Colonic mucosa (tissue), 4 donors: ENCODE data around the gene POLR3GL. TPM values are rescaled to one million over a fixed set of nuclear protein-coding genes. Genes with fewer than 3 reads are reported as not detected.
"Not testable (repeated sequence)": the region's sequence is repeated elsewhere in the genome, so short reads cannot be mapped to it uniquely, and the experiment has no call there.

ENCODE experiments used
- DNase-seq: peaks from one replicate; pipeline ENCODE4 v3.0.0-alpha.2; 2020
- H3K27ac ChIP-seq: fragments of 200-600 bp; one replicate; pipeline ENCODE4 v1.8.0; 2021
- H3K27me3 ChIP-seq: fragments of 200-600 bp; one replicate; pipeline ENCODE4 v1.8.0; 2021
- H3K36me3 ChIP-seq: fragments of 200-600 bp; one replicate; pipeline ENCODE4 v1.8.0; 2021
- H3K4me1 ChIP-seq: fragments of 200-600 bp; one replicate; pipeline ENCODE4 v1.8.0; 2021; ENCODE audit warnings: mild to moderate bottlenecking
- H3K4me3 ChIP-seq: fragments of 200-600 bp; one replicate; pipeline ENCODE4 v1.8.0; 2021
- H3K9ac ChIP-seq, 2 donors: one replicate each; pipeline ENCODE4 v1.7.0; 2013; ENCODE audit warnings: control low read depth in 2 of 2, low read depth in 2 of 2, low read length in 2 of 2
- H3K9me3 ChIP-seq: fragments of 200-600 bp; one replicate; pipeline ENCODE4 v1.8.0; 2021
- intact Hi-C: fragments of 100-400 bp; cut with DNase I; formaldehyde crosslinking; loops from one replicate; pipeline ENCODE4 v1.14.1; 2022
- total RNA-seq, 2 donors: library from RNA; stranded (reverse); fragmentation: NEBNext Ultra II Directional in 1 of 2; extraction: Animal tissue kit (Norgen Biotek cat#: 25700) in 1 of 2; gene quantifications; one replicate each; pipeline ENCODE4 v1.2.1, GENCODE V29; 2021
- TF ChIP-seq, protein P1 (sequence below): fragments of 200-600 bp; IDR thresholded peaks from one replicate; pipeline ENCODE4 v1.8.0; 2022; ENCODE audit warnings: antibody characterized with exemption, mild to moderate bottlenecking
- donor health status: healthy.
- donor health status: DM: no; HTN: no; CAD: no.
- donor health status: DM: no; HTN: no; CAD: no.

The POLR3GL gene
- total RNA-seq, 2 donors from 2014 or later = 12.6 to 16.1 TPM

DNA sequence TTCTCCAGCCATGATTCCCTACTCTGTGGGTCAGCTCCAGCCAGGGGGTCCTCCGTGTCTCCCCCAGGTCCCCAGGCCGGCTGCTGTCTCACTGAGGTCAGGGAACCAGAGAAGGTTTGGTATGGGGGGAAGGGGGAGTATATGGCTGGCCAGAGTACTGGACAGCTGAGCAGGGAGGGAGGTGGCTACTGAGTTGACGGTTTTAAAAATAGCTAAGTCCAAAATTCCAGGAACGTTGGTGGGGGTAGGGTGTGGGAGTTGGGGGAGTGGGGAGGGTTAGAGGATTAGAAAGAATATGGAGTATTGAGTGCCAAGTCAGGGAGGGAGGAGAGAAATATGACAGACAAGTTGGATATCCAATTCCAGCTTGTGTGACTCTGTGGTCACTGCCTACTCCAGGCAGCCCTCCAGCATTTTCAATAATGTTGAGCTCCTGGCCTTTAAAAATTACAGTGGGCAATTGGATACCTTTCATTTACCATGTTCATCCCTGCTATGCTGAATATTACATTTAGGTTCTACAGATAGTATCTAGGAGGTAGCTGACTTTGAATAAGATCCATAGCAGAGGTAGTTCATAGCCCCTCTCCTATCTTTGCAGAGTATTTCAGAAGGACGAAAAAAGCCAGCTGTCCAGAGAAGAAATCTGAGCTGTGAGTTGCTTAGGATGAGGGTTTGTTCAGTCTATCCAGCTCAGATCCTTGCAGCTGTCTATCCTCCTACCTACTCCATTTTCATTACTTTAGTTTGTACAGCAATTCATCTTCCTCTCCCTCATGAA is 57.3 kb downstream of the POLR3GL start, which contains the start of gene HJV:
Gene HJV, minus strand, starts transcription at position 114 of the 781 bp plus-strand sequence. CDS start 1,504 bp downstream, outside the sequence.
- H3K27me3 ChIP-seq = peaks cover 16% of the 10 kb centered on the region
- no peak for DNase-seq

DNA sequence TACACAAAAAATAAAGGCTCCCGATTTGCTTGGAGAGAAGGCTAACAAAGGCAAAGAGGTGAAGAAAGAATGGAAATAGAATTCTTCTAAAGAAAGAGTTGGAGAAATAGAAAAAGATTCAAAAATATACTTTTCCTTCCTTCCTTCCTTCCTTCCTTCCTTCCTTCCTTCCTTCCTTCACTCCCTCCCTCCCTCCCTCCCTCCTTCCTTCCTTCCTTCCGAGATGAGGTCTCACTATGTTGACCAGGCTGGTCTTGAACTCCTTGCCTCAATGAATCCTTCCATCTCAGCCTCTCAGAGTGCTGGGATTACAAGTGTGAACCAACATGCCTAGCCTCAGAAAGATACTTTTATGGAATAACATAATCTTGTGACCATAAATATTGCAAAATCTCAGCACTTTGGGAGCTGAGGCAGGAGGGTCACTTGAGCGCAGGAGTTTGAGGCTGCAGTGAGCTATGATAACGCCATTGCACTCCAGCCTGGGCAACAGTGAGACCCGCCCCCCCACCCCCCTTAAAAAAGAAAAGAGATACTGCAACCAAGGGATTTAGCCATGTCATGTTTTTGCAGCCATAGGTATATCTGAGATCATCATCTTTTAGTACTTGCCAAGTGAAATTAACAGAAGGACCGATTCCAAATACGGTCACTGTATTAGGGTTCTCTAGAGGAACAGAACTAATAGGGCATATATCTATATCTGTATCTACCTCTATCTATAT is 58.1 kb downstream of the POLR3GL start:
- H3K27me3 ChIP-seq = peaks cover 16% of the 10 kb centered on the region
- intact Hi-C loops = no loop called here
- no peak overlapping the region for H3K27ac ChIP-seq
- H3K36me3 ChIP-seq = no peaks in the 10 kb centered on the region
- TF ChIP-seq, protein P1, sequence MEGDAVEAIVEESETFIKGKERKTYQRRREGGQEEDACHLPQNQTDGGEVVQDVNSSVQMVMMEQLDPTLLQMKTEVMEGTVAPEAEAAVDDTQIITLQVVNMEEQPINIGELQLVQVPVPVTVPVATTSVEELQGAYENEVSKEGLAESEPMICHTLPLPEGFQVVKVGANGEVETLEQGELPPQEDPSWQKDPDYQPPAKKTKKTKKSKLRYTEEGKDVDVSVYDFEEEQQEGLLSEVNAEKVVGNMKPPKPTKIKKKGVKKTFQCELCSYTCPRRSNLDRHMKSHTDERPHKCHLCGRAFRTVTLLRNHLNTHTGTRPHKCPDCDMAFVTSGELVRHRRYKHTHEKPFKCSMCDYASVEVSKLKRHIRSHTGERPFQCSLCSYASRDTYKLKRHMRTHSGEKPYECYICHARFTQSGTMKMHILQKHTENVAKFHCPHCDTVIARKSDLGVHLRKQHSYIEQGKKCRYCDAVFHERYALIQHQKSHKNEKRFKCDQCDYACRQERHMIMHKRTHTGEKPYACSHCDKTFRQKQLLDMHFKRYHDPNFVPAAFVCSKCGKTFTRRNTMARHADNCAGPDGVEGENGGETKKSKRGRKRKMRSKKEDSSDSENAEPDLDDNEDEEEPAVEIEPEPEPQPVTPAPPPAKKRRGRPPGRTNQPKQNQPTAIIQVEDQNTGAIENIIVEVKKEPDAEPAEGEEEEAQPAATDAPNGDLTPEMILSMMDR = no peak
- H3K9ac ChIP-seq = no peak overlapping the region
- no peak overlapping the region for H3K4me3 ChIP-seq
- no peak for DNase-seq
- H3K9me3 ChIP-seq = no peaks in the 10 kb centered on the region
- H3K4me1 ChIP-seq = no peaks in the 10 kb centered on the region

More for the DNA sequence above, 57.3 kb downstream of the POLR3GL start, which contains the start of gene HJV:
- no peak within 1 kb of the TSS for H3K9ac ChIP-seq
- no peak within 1 kb of the TSS for H3K27ac ChIP-seq
- no peaks in the 10 kb centered on the region for H3K4me1 ChIP-seq
- intact Hi-C loops = no loop called here
- H3K36me3 ChIP-seq = no peaks in the 10 kb centered on the region
- no peaks in the 10 kb centered on the region for H3K9me3 ChIP-seq
- no peak within 1 kb of the TSS for H3K4me3 ChIP-seq
- TF ChIP-seq, protein P1 = no peak

DNA sequence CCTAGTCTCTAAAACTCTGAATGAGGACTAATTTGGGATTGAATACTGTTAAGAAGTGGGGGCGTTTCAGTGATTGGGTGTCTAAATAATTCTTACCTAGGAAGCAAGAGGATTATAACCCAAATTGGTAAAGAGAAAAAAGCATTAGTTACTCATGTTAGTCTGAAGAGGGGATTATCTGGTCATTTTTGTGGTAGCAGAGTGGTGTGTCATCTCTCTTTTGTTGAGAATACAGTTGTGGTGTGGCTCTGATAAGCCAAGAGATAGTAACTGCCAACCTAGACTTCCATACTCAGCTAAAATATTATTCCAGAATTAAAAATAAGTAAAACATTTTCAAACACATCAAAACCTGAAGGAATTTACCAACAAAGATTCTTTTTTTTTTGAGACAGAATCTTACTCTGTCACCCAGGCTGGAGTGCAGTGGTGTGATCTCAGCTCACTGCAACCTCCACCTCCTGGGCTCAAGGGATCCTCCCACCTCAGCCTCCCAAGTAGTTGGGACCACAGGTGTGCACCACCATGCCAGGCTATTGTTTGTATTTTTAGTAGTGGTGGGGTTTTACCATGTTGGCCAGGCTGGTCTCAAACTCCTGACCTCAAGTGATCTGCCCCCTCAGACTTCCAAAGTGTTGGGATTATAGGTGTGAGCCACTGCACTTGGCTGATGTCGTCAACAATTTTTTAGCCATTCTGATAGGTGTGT is 61.5 kb downstream of the POLR3GL start:
- DNase-seq, H3K4me3 ChIP-seq, intact Hi-C loops, H3K27me3 ChIP-seq, H3K36me3 ChIP-seq, H3K4me1 ChIP-seq, H3K27ac ChIP-seq, H3K9me3 ChIP-seq, H3K9ac ChIP-seq: not testable (repeated sequence)

DNA sequence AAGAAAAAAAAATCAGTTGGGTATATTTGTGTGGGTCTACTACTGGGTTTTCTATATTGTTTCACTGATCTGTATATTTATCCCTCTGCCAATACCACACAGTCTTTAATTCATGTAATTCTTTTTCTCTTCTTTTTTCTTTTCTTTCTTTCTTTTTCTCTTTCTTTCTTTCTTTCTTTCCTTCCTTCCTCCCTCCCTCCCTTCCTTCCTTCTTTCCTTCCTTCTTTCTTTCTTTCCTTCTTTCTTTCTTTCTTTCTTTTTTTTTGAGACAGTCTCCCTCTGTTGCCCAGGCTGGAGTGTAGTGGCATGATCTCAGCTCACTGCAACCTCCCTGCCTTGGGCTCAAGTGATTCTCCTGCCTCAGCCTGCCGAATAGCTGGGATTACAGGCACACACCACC is 62.2 kb downstream of the POLR3GL start:
- H3K9ac ChIP-seq, intact Hi-C loops, H3K36me3 ChIP-seq, H3K9me3 ChIP-seq, H3K27ac ChIP-seq, H3K27me3 ChIP-seq, H3K4me1 ChIP-seq, H3K4me3 ChIP-seq, DNase-seq: not testable (repeated sequence)

Other genes with a start within 250 kb of the POLR3GL start
- gene CD160, start 245.2 kb upstream of the POLR3GL start, total RNA-seq = under 1 TPM; 0.25 to 0.61 TPM
- gene RNF115, start 140.6 kb upstream of the POLR3GL start, total RNA-seq = 1 to 10 TPM; 6.4 to 6.9 TPM
- gene POLR3C, start 140.5 kb upstream of the POLR3GL start, total RNA-seq = 10 to 100 TPM; 17.2 to 18.8 TPM
- gene NUDT17, start 119.1 kb upstream of the POLR3GL start, total RNA-seq = under 1 TPM; 0.69 to 0.82 TPM
- gene PIAS3, start 105.6 kb upstream of the POLR3GL start, total RNA-seq = 10 to 100 TPM; 14.1 to 15.8 TPM
- under 1 TPM; 0.53 to 0.59 TPM for gene ANKRD35, start 78.8 kb upstream of the POLR3GL start, total RNA-seq
- gene ITGA10, start 54.6 kb upstream of the POLR3GL start, total RNA-seq = 1 to 10 TPM in 1 of 2 donors, under 1 TPM in 1; 0.19 to 1.7 TPM
- 10 to 100 TPM; 28.2 to 31.1 TPM for gene PEX11B, start 46.0 kb upstream of the POLR3GL start, total RNA-seq
- gene RBM8A, start 37.2 kb upstream of the POLR3GL start, total RNA-seq = 100 to 1,000 TPM; 108 to 148 TPM
- 1 to 10 TPM; 4.7 to 8.6 TPM for gene LIX1L, start 6.7 kb upstream of the POLR3GL start, total RNA-seq
- under 1 TPM; 0.21 to 0.44 TPM for gene ANKRD34A, start 115 bp upstream of the POLR3GL start, total RNA-seq
- gene TXNIP, start 31.9 kb downstream of the POLR3GL start, total RNA-seq = 100 to 1,000 TPM; 302 to 496 TPM
- gene HJV, start 57.0 kb downstream of the POLR3GL start, total RNA-seq = not detected
- gene NBPF10, start 180.1 kb downstream of the POLR3GL start, total RNA-seq = 1 to 10 TPM; 1.9 TPM